HG02938 (cell line): Measurements from ENCODE around the gene TUBGCP6.

Experiments
- ATAC-seq: cut with Tn5 transposase; IDR thresholded peaks from one replicate; pipeline ENCODE4 v1.9.1; 2021; ENCODE audit warnings: mild to moderate bottlenecking, moderate library complexity; ENCODE audit not compliant: unreplicated experiment

The TUBGCP6 gene

GRCh38 chr22:50184004-50184901, 60.6 kb downstream of the TUBGCP6 start:
- no peak for ATAC-seq

GRCh38 chr22:50183141-50183971, 61.5 kb downstream of the TUBGCP6 start:
- ATAC-seq = no peak

GRCh38 chr22:50182176-50183081, 62.4 kb downstream of the TUBGCP6 start:
- ATAC-seq = no peak

- ATAC-seq = no peak
Observed at GRCh38 chr22:50180727-50181521, 63.9 kb downstream of the TUBGCP6 start.

DNA sequence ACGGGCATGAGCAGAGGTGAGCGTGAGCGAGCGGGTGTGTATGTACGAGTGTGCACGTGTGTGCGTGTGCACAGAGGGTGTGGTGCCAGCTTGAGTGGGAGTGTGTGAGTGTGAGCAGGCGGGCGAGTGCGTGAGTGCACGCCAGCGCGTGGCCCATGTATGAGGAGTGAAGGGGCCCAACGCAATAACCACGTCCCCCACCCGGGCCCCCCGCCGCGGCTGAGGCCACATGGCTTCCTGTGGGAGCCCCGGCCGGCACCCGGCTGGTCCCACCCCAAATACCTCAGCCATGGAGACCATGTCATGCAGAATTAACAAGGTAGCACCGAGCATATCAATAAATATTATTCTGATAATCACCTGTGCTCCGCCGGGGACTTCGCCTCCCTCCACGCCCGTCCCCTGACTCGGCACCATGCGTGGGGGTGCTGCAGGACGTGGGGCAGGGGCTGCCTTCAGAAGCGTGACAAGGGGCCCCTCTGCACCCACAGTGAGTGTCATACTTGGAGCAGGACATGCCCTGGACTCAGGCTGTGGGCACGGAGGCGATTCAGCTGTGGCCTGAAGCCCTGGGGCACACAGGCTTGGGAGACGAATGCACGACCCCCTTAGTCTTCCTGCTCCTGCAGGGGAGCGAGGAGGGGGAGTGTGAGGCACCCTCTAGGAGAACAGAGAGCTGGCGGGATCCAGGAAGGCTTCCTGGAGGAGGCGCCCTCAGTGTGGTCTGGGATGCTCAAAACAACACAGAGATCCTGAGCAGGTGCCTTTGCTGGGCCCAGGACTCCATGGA, 64.7 kb downstream of the TUBGCP6 start:
- no peak for ATAC-seq

DNA sequence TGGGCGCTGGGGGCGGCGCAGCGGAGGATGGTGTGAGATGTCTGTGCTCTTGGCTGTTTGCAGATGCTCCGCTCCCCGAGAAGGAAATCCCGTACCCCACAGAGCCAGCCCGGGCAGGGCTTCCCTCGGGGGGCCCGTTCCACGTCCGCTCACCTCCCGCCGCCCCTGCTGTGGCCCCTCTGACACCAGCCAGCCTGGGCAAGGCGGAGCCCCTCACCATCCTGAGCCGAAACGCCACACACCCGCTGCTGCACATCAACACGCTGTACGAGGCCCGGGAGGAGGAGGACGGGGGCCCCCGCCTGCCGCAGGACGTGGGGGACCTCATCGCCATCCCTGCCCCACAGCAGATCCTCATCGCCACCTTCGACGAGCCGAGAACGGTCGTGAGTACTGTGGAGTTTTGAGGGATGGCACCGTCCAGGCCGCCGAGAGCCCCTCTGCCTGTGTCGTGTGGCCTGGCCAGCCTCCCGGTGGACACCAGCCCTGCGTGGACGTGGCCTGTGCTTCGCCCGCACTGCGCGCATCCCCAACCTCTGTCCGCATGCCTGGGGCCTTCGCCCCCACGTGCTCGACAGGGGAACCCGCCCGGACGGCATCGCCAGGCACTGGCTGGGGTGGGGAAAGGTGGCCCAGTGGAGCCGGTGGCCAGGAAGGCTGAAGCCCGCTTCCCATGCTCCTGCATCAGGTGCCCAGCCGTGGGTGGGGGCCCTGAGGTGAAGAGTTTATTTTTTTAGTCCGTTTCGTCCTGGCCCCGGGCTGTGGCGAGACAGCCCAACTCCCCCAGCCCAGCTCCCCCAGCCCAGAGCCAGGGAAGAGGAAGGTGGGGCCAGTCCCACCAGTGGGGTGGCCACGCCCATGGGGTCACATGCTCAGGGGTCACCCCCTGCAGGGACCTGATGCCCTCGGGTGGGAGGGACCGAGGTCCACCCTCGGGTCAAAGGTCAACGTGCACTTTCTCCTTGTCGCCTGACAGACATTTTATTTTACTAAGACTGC, 65.7 kb downstream of the TUBGCP6 start:
- ATAC-seq = no peak

DNA sequence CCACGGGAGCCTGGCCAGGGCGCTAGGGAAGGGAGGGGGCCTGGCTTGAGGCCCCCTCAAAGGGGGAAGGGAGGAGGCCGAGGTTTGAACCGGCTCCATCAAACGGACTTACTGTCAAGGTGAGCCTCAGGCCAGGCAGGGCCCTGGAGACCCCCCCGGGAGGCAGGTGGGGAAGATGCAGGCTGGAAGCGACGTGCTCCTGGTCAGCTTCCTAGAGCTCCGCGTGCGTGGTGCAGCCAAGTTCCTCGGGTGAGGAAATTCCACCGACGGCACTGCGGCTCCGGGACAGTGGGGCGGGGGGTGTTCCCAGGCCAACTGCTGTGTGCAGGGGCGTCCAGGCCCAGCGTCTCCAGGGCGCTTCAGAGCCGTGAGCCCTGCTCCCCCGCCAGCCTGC, 66.4 kb downstream of the TUBGCP6 start:
- no peak for ATAC-seq

DNA sequence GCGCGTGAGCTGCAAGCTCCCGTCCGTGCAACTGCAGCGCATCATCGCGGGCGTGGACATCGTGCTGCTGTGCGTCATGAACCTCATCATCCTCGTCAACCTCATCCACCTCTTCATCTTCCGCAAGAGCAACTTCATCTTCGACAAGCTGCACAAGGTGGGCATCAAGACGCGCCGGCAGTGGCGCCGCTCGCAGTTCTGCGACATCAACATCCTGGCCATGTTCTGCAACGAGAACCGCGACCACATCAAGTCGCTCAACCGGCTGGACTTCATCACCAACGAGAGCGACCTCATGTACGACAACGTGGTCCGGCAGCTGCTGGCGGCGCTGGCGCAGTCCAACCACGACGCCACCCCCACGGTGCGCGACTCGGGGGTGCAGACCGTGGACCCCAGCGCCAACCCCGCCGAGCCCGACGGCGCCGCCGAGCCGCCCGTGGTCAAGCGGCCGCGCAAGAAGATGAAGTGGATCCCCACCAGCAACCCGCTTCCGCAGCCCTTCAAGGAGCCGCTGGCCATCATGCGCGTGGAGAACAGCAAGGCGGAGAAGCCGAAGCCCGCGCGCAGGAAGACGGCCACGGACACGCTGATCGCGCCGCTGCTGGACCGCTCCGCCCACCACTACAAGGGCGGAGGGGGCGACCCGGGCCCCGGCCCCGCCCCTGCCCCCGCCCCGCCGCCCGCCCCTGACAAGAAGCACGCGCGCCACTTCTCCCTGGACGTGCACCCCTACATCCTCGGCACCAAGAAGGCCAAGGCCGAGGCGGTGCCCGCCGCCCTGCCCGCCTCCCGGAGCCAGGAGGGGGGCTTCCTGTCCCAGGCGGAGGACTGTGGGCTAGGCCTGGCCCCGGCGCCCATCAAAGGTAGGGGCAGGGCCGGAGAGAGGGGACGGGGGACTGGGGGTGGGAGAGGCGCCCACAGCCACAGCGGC, 67.0 kb downstream of the TUBGCP6 start:
- ATAC-seq = no peak

DNA sequence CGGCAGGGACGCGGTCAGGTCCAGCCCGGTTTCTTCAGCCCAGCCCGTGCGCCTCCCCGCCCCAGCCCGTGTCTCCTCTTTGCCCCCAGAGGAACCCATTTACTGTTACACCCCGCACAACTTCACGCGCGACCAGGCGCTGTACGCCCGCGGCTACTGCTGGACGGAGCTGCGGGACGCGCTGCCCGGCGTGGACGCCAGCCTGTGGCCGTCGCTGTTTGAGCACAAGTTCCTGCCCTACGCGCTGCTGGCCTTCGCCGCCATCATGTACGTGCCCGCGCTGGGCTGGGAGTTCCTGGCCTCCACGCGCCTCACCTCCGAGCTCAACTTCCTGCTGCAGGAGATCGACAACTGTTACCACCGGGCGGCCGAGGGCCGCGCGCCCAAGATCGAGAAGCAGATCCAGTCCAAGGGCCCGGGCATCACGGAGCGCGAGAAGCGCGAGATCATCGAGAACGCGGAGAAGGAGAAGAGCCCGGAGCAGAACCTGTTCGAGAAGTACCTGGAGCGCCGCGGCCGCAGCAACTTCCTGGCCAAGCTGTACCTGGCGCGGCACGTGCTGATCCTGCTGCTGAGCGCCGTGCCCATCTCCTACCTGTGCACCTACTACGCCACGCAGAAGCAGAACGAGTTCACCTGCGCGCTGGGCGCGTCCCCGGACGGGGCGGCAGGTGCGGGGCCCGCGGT, 67.8 kb downstream of the TUBGCP6 start:
- ATAC-seq = no peak

DNA sequence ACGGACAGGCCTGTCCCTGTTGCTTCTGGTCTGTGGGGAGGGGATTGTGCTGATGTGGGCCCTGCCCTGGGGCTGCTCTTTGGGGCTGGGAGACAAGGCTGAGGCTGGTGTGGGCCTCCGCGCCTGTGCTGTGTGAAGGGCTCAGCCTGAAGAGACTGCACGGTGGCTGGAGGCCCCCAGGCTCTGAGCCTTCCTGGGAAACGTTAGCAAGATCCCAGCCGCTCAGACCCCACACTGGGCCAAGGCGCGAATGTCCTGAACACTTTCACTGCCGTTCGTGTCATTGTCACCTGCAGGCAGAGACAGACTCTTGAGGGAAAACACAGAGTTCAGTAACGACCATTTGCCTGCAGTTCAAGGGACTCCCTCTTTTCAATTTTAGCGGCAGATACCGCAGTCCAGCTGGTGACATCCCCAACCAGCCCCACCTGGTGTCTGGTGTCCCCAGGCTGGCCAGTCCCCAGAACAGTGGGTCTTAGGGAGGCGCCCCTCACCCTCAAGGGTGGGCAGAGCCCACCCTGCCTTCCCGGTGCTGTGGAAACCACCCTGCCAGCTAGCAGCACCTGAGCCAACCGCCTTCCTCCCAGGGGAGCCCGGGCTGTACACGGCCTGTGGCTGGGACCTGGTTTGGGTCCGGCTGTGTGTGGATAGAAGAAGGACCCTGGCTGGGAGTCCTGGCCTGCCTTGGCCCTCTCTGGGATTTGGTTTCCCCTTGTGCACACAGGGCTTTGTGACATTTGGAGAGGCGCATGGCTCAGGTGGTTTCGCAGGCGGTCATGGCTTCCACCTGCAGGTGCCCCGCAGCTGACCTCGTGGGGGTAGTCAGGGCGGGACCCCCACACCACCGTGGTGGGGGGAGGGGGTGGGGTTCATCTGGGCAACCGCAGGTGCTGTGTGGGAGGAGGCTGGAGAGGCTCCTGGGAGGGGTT, 68.6 kb downstream of the TUBGCP6 start:
- no peak for ATAC-seq

DNA sequence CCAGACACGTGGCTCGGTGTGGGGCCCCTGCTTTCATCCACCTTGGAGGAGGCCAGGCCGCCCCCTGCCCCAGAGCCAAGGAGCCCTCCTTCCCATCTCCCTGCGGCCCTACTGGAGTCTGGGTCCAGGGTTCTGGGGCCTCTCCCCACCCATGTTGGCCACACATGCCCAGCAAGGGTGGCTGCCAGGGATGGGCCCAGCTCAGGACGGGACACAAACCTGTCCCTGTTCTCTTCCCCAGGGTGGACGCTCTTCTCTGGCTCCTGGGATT, 69.7 kb downstream of the TUBGCP6 start:
- no peak for ATAC-seq

DNA sequence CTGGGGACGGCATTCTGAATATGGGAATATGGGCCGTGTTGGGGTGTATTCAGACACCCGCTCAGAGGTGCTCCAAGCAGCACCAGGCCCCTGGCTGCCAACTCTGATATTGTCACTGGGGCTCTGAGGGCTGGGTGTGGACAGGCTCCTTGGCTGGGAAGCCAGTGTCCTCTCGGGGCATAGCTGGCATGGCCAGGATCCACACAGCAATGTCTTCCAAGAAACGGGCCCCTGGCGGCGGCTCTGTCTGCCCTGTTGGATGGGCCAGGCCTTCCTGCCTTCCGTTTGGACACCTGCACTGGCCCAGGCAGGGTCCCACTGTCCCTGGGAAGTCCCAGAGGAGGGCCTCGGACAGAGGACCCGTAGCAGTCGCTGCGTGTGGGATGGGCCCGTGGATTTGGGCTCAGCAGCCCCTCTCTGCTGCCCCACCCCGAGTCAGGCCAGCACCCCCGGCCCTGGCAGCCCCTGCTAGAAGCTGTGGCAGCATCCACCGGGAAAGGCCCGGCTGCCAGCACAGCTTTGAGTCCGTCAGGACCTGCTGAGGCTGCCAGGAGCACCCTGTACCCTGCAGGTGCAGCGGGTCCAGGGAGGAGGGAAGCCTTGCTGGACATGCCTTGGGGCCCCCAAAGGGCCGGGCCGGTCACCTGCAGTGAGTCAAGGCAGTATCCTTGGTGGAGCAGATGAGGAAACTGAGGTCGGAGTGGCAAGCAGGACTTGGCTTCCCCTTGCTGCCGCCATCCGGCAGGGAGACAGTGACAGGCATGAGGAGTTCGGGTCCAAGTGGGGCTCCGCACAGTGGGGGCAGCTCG, 70.2 kb downstream of the TUBGCP6 start:
- no peak for ATAC-seq

DNA sequence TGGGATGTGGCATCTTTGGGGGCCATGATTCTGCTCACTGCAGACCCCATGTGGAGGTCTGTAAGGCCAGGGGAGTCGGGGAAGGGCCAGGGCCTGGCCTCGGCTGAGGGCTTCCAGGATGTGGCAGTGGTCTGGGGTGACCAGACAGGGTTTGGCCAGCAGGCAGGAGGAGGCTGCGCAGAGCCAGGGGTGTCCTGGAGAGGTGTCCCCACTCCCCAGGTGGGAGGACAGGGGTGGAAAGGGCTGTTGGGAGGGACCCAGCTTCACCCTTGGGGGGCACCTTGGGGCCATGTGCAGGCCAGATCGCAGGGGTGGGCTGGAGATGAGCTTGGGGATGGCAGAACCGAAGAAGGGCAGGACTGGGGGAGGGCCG, 70.9 kb downstream of the TUBGCP6 start:
- ATAC-seq = no peak

DNA sequence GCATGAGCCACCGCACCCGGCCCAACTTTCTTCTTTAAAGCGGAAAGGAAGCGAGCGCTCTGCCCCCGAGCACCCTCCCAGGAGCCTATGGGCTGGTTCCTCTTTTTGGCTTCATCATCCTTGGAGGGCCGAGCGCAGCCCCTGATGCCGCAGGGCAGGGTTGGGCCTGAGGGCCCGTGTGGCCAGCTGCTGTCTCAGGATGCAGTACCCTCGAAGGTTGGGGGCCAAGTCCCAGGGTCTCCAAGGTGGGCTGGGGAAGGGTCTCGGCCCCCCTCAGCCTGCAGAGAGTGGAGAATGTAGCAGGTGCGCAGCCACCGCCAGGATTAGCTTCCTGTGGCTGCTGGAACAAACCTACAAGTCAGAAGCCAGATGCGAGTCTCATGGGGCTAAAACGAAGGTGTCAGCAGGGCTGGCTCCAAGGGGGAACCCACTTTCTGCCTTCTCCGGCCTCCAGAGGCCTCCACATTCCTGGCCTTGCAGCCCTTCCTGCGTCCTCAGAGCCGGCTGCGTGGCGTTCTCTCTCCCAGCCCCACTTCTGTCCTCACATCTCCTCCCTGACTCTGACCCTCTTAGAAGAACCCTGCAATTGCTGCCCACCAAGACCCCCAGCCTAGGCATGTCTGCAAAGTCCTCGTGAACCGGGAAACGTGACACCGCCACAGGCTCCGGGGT, 71.4 kb downstream of the TUBGCP6 start:
- no peak for ATAC-seq
